Ishikawa (cell line): Measurements from ENCODE around the gene ASB16.

Source experiments
- CEBPB ChIP-seq: IDR thresholded peaks from 2 replicates; pipeline ENCODE4 v1.6.1; 2012
- CREB1 ChIP-seq: IDR thresholded peaks from 2 replicates; pipeline ENCODE4 v1.6.1; 2012; ENCODE audit warnings: low read depth
- EGR1 ChIP-seq: IDR thresholded peaks from 2 replicates; pipeline ENCODE4 v1.6.1; 2012
- EP300 ChIP-seq: IDR thresholded peaks from 2 replicates; pipeline ENCODE4 v1.6.1; 2012; ENCODE audit warnings: borderline replicate concordance
- FOXM1 ChIP-seq: IDR thresholded peaks from 2 replicates; pipeline ENCODE4 v1.6.1; 2012; ENCODE audit warnings: low read depth, borderline replicate concordance
- NFIC ChIP-seq: IDR thresholded peaks from 2 replicates; pipeline ENCODE4 v1.6.1; 2012
- RAD21 ChIP-seq: IDR thresholded peaks from 2 replicates; pipeline ENCODE4 v1.6.1; 2012; ENCODE audit warnings: low read depth
- TAF1 ChIP-seq: IDR thresholded peaks from 2 replicates; pipeline ENCODE4 v1.6.1; 2012; ENCODE audit warnings: low read depth, mild to moderate bottlenecking
- TCF12 ChIP-seq: IDR thresholded peaks from 2 replicates; pipeline ENCODE4 v1.6.1; 2012; ENCODE audit warnings: low read depth
- TEAD4 ChIP-seq: IDR thresholded peaks from 2 replicates; pipeline ENCODE4 v1.6.1; 2012
- YY1 ChIP-seq: IDR thresholded peaks from 2 replicates; pipeline ENCODE4 v1.6.1; 2012; ENCODE audit warnings: low read depth
- ZBTB7A ChIP-seq: IDR thresholded peaks from 2 replicates; pipeline ENCODE4 v1.6.1; 2012; ENCODE audit warnings: low read depth
- TF ChIP-seq, protein P1 (sequence below): IDR thresholded peaks from 2 replicates; pipeline ENCODE4 v1.6.1; 2012
- TF ChIP-seq, protein P2 (sequence below): IDR thresholded peaks from 2 replicates; pipeline ENCODE4 v1.6.1; 2012; ENCODE audit warnings: low read depth, mild to moderate bottlenecking
- TF ChIP-seq, protein P3 (sequence below): IDR thresholded peaks from 2 replicates; pipeline ENCODE4 v1.6.1; 2012

Gene ASB16

DNA sequence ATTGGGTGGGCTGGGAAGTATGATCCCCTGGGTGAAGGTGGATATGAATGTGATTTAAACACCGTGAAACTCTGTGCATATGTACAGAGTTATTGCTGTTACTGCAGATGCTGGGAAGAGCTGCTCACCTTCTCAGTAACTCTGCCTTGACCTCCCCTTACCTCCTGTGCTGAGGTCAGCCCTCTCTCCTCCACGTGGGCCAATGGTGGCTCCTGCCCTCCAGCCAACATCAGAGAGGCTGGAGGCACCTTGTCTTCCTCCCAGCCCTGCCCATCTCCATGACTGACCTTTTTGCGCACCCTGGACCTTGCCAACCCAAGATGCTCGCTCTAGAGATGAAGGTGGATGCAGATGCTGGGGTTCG lies 387 bp upstream of the ASB16 start:
- TF ChIP-seq TEAD4 = no peak
- TF ChIP-seq YY1 = no peak
- no peak for TF ChIP-seq CEBPB
- TF ChIP-seq CREB1 = no peak
- no peak for TF ChIP-seq TAF1
- TF ChIP-seq, protein P1, sequence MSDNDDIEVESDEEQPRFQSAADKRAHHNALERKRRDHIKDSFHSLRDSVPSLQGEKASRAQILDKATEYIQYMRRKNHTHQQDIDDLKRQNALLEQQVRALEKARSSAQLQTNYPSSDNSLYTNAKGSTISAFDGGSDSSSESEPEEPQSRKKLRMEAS = no peak
- TF ChIP-seq FOXM1 = no peak
- TF ChIP-seq ZBTB7A = no peak
- TF ChIP-seq, protein P2, sequence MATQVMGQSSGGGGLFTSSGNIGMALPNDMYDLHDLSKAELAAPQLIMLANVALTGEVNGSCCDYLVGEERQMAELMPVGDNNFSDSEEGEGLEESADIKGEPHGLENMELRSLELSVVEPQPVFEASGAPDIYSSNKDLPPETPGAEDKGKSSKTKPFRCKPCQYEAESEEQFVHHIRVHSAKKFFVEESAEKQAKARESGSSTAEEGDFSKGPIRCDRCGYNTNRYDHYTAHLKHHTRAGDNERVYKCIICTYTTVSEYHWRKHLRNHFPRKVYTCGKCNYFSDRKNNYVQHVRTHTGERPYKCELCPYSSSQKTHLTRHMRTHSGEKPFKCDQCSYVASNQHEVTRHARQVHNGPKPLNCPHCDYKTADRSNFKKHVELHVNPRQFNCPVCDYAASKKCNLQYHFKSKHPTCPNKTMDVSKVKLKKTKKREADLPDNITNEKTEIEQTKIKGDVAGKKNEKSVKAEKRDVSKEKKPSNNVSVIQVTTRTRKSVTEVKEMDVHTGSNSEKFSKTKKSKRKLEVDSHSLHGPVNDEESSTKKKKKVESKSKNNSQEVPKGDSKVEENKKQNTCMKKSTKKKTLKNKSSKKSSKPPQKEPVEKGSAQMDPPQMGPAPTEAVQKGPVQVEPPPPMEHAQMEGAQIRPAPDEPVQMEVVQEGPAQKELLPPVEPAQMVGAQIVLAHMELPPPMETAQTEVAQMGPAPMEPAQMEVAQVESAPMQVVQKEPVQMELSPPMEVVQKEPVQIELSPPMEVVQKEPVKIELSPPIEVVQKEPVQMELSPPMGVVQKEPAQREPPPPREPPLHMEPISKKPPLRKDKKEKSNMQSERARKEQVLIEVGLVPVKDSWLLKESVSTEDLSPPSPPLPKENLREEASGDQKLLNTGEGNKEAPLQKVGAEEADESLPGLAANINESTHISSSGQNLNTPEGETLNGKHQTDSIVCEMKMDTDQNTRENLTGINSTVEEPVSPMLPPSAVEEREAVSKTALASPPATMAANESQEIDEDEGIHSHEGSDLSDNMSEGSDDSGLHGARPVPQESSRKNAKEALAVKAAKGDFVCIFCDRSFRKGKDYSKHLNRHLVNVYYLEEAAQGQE = no peak
- TF ChIP-seq NFIC = no peak
- no peak for TF ChIP-seq EGR1
- TF ChIP-seq RAD21 = no peak
- no peak for TF ChIP-seq EP300
- TF ChIP-seq, protein P3, sequence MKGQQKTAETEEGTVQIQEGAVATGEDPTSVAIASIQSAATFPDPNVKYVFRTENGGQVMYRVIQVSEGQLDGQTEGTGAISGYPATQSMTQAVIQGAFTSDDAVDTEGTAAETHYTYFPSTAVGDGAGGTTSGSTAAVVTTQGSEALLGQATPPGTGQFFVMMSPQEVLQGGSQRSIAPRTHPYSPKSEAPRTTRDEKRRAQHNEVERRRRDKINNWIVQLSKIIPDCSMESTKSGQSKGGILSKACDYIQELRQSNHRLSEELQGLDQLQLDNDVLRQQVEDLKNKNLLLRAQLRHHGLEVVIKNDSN = no peak
- TF ChIP-seq TCF12 = no peak

DNA sequence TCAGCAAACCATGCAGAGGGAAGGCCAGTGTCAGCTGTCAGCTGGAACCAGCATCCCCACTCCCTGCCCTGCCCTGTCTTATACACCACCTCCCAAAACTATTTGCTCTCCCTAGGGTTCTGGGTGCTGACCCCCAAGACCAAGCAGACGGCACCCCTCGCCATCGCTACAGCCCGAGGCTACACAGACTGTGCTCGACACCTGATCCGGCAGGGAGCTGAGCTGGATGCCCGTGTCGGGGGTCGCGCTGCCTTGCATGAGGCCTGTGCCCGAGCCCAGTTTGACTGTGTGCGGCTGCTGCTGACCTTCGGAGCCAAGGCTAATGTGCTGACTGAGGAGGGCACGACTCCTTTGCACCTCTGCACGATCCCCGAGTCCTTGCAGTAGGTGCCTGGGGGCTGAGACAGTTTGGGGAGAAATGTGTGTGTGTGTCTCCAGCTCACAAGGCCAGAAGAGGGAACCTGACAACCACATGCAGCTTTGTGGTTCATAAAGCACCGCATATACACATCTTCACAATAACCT lies 1.5 kb downstream of the ASB16 start:
- TF ChIP-seq, protein P3 = no peak
- TF ChIP-seq YY1 = no peak

DNA sequence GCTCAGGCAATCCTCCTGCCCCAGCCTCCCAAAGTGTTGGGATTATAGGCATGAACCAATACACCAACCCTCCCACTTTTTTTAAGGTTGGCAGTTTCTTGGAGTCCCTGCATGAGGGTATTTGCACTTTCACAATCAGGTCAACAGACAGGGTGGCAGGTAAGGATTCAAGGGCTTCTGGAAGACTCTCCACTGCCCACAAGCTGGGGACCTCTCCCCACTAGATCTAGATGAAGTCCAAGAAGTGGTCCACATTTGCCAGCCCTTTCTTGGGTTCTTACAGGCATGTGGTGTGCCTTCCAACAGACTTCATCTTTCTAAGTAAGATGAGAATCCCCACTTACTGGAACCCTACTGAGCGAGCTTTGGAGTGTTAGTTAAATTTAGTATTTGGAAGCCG lies 3.9 kb downstream of the ASB16 start:
- TF ChIP-seq FOXM1 = no peak
- no peak for TF ChIP-seq NFIC
- TF ChIP-seq, protein P1 = no peak
- TF ChIP-seq EGR1 = no peak
- no peak for TF ChIP-seq CREB1
- no peak for TF ChIP-seq TEAD4
- TF ChIP-seq TCF12 = no peak
- TF ChIP-seq, protein P2 = no peak
- TF ChIP-seq TAF1 = no peak
- TF ChIP-seq, protein P3 = no peak
- TF ChIP-seq CEBPB = no peak
- no peak for TF ChIP-seq EP300
- no peak for TF ChIP-seq RAD21
- TF ChIP-seq ZBTB7A = no peak
- TF ChIP-seq YY1 = no peak

DNA sequence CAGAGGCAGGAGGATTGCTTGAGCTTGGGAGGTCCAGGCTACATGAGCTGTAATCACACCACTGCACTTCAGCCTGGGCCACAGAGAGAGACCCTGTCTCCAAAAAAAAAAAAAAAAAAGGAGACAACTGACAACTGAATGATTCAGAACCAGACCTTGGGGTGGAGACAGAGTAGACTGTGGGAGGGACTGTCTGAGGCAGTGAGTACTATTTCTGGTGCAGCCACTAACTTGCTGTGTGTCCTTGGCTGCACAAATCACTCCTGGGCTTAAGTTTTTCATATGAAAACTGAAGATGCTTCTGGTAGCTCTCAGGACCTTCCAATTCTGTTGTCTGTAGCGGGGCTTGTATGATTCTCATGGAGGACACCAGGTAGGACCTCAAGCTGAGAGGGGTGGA lies 5.8 kb downstream of the ASB16 start:
- TF ChIP-seq, protein P1 = no peak
- no peak for TF ChIP-seq TAF1
- TF ChIP-seq FOXM1 = no peak
- no peak for TF ChIP-seq TEAD4

DNA sequence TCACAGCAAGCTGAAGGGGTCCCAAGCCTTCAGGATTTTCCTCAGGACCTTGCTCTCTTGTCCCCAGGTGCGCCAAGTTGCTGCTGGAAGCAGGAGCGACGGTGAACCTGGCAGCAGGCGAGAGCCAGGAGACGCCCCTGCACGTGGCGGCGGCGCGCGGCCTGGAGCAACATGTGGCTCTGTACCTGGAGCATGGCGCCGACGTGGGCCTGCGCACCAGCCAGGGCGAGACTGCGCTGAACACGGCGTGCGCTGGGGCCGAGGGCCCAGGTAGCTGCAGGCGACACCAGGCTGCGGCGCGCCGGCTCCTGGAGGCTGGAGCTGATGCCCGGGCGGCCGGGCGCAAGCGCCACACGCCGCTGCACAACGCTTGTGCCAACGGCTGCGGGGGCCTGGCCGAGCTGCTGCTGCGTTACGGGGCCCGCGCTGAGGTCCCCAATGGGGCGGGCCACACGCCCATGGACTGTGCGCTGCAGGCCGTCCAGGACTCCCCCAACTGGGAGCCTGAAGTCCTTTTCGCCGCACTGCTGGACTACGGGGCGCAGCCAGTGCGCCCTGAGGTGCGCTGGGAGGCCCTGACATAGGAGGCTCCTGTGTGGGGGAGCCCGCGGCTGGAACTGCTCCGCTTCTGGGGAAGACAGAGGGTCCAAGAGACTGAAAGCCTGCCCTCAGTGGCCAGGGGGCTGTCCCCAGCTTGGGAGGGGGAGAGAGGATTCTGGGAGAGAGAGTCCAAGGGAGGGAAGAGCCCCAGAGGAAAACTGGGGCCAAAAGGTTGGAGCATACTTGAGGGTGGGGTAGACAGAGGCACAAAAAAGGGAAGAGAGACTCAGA lies 6.4 kb downstream of the ASB16 start:
- TF ChIP-seq, protein P3 = no peak
- TF ChIP-seq TEAD4 = no peak
- TF ChIP-seq EP300 = no peak
- no peak for TF ChIP-seq TAF1
- TF ChIP-seq, protein P1 = no peak
- no peak for TF ChIP-seq NFIC
- no peak for TF ChIP-seq EGR1
- TF ChIP-seq YY1 = no peak
- no peak for TF ChIP-seq RAD21
- no peak for TF ChIP-seq CEBPB
- TF ChIP-seq TCF12 = no peak
- TF ChIP-seq CREB1 = no peak
- TF ChIP-seq, protein P2 = no peak
- no peak for TF ChIP-seq ZBTB7A
- TF ChIP-seq FOXM1 = no peak
